ENCODE data around the gene MCIDAS. TPM values are rescaled to one million over a fixed set of nuclear protein-coding genes. Genes with fewer than 3 reads are reported as not detected.

The MCIDAS gene
- total RNA-seq, 1 experiment from 2014 or later = 6.4 TPM

- Histone ChIP-seq H2AFZ (ENCODE audit: low read depth, low read length, poor library complexity, severe bottlenecking) (no peak overlapping the region), H3K4me2 (ENCODE audit: low read length) (no peak overlapping the region)
- CTCF ChIA-PET = no interaction called here
Measured at GRCh38 chr5:55220433-55221185, 6.5 kb downstream of the MCIDAS start.

GRCh38 chr5:55219770-55220169 is 7.3 kb downstream of the MCIDAS start:
- Histone ChIP-seq H3K4me2 (ENCODE audit: low read length) (no peak overlapping the region), H3K27me3 (ENCODE audit: insufficient read depth, low read length) (no peaks in the 10 kb centered on the region), H3K36me3 (ENCODE audit: control insufficient read depth in 1 of 2, insufficient read depth in 2 of 2, low read length in 2 of 2) (peaks cover 5 to 6% of the 10 kb centered on the region in 2 experiments; a peak in 1 of 4 replicates), H3K27ac (ENCODE audit: low read depth, low read length) (no peak overlapping the region), H3K4me1 (ENCODE audit: control insufficient read depth in 1 of 2, insufficient read depth in 2 of 2, low read length in 2 of 2) (peaks cover 15 to 22% of the 10 kb centered on the region in 2 experiments), H3K9me2 (ENCODE audit: insufficient read depth) (0 out of 2 replicates have a peak, but pooled peaks cover 4% of the 10 kb centered on the region), H4K20me1 (ENCODE audit: insufficient read depth) (no peaks in the 10 kb centered on the region), H2AFZ (ENCODE audit: low read depth, low read length, poor library complexity, severe bottlenecking) (no peak overlapping the region), H3K9ac (ENCODE audit: low read length) (no peak overlapping the region), H3K9me3 (ENCODE audit: control insufficient read depth in 1 of 2, insufficient read depth in 1 of 2, low read depth in 1 of 2, low read length in 2 of 2) (no peaks in the 10 kb centered on the region), H3K4me3 (replicated peaks in 1 of 2; ENCODE audit: low read depth in 1 of 2, low read length in 2 of 2) (no peak overlapping the region), H3K79me2 (ENCODE audit: insufficient read depth, low read length) (no peaks in the 10 kb centered on the region)
- BruUV-seq (replicated peaks) = no TSS peak
- ChIA-PET CTCF (no interaction called here), POLR2A (no interaction called here), RAD21 (ENCODE audit: low non-redundant PET in 1 of 2, low total read pairs in 2 of 2, uncharacterized antibody in 2 of 2, unreplicated experiment in 2 of 2) (no interaction called here)
- DNase-seq (ENCODE audit: low read depth, low spot score) (no peak), ATAC-seq (no peak)
- intact Hi-C loops (cut with micrococcal nuclease) = loop anchor here (5.0 kb wide), 1 partner anchor 42 kb away; no protein-coding TSS in a partner anchor
- TF ChIP-seq POLR2A (IDR thresholded peaks at IDR 0.05; ENCODE audit: borderline replicate concordance, extremely low read depth, insufficient read depth, insufficient read length) = no peak
- TF ChIP-seq ELF1 (IDR thresholded peaks at IDR 0.05; ENCODE audit: borderline replicate concordance, low read depth) = no peak
- TF ChIP-seq FOSL1 (IDR thresholded peaks at IDR 0.05; ENCODE audit: low read depth) = no peak
- TF ChIP-seq EZH2 (IDR thresholded peaks at IDR 0.05) = no peak
- no peak for TF ChIP-seq ZNF274 (IDR thresholded peaks at IDR 0.05; ENCODE audit: low read depth, low read length)
- no peak for TF ChIP-seq CTCF (IDR thresholded peaks at IDR 0.05 in 2 of 3, conservative IDR thresholded peaks at IDR 0.05 in 1 of 3; ENCODE audit: borderline replicate concordance in 1 of 3, insufficient read depth in 1 of 3, low read depth in 2 of 3, low read length in 2 of 3)
- no peak for TF ChIP-seq SRF (IDR thresholded peaks at IDR 0.05; ENCODE audit: low read depth)
- TF ChIP-seq ZFX (IDR thresholded peaks at IDR 0.05) = no peak
- TF ChIP-seq POLR2AphosphoS5 (IDR thresholded peaks at IDR 0.05; ENCODE audit: low read depth, low read length) = no peak
- no peak for TF ChIP-seq ATF3 (IDR thresholded peaks at IDR 0.05)
- TF ChIP-seq RAD21 (IDR thresholded peaks at IDR 0.05; ENCODE audit: low read depth) = no peak
- no peak for TF ChIP-seq TCF7L2 (IDR thresholded peaks at IDR 0.05; ENCODE audit: borderline replicate concordance, extremely low read depth, insufficient read depth, insufficient read length)
- no peak for TF ChIP-seq EZH2phosphoT487 (IDR thresholded peaks at IDR 0.05; ENCODE audit: borderline replicate concordance)
- no peak for TF ChIP-seq YY1 (IDR thresholded peaks at IDR 0.05; ENCODE audit: extremely low read depth, insufficient replicate concordance, low read depth, low read length)
- TF ChIP-seq EGR1 (IDR thresholded peaks at IDR 0.05; ENCODE audit: low read depth) = no peak
- TF ChIP-seq JUND (IDR thresholded peaks at IDR 0.05) = no peak
- no peak for TF ChIP-seq CBX3 (IDR thresholded peaks at IDR 0.05; ENCODE audit: low read depth)

More at GRCh38 chr5:55220433-55221185, 6.5 kb downstream of the MCIDAS start:
- H3K4me3 ChIP-seq (replicated peaks in 1 of 2; ENCODE audit: low read depth in 1 of 2, low read length in 2 of 2) = no peak overlapping the region
- DNase-seq (ENCODE audit: low read depth, low spot score) (no peak), ATAC-seq (no peak)
- no peaks in the 10 kb centered on the region for H3K27me3 ChIP-seq (ENCODE audit: insufficient read depth, low read length)
- peaks cover 3% of the 10 kb centered on the region; the same call in 1 of the 2 replicates for H3K79me2 ChIP-seq (ENCODE audit: insufficient read depth, low read length)
- no peaks in the 10 kb centered on the region for H3K9me3 ChIP-seq (ENCODE audit: control insufficient read depth in 1 of 2, insufficient read depth in 1 of 2, low read depth in 1 of 2, low read length in 2 of 2)
- POLR2A ChIA-PET = no interaction called here
- peaks cover 15 to 23% of the 10 kb centered on the region in 2 experiments for H3K4me1 ChIP-seq (ENCODE audit: control insufficient read depth in 1 of 2, insufficient read depth in 2 of 2, low read length in 2 of 2)
- no TSS peak for BruUV-seq (replicated peaks)
- no peaks in the 10 kb centered on the region for H4K20me1 ChIP-seq (ENCODE audit: insufficient read depth)
- H3K36me3 ChIP-seq (ENCODE audit: control insufficient read depth in 1 of 2, insufficient read depth in 2 of 2, low read length in 2 of 2) = peaks cover 5 to 6% of the 10 kb centered on the region in 2 experiments; a peak in 1 of 4 replicates
- RAD21 ChIA-PET (ENCODE audit: low non-redundant PET in 1 of 2, low total read pairs in 2 of 2, uncharacterized antibody in 2 of 2, unreplicated experiment in 2 of 2) = no interaction called here
- H3K9me2 ChIP-seq (ENCODE audit: insufficient read depth) = 0 out of 2 replicates have a peak, but pooled peaks cover 4% of the 10 kb centered on the region
- no peak overlapping the region for H3K9ac ChIP-seq (ENCODE audit: low read length)
- H3K27ac ChIP-seq (ENCODE audit: low read depth, low read length) = no peak overlapping the region
- TF ChIP-seq EZH2 (IDR thresholded peaks at IDR 0.05) = no peak
- TF ChIP-seq YY1 (IDR thresholded peaks at IDR 0.05; ENCODE audit: extremely low read depth, insufficient replicate concordance, low read depth, low read length) = no peak
- TF ChIP-seq SRF (IDR thresholded peaks at IDR 0.05; ENCODE audit: low read depth) = no peak
- TF ChIP-seq TCF7L2 (IDR thresholded peaks at IDR 0.05; ENCODE audit: borderline replicate concordance, extremely low read depth, insufficient read depth, insufficient read length) = no peak
- no peak for TF ChIP-seq JUND (IDR thresholded peaks at IDR 0.05)
- intact Hi-C loops (cut with micrococcal nuclease) = no loop called here

All from HCT116 (cell line).